SK-N-SH treated with all-trans-retinoic acid at 6 μM for 48 hours (cell line): Measurements from ENCODE around the gene SH3BP4.

ENCODE experiments used
- ATAC-seq: fragments of 200-7000 bp; cut with Tn5 transposase; 3 replicates; pipeline ENCODE4 v1.9.1; 2020; ENCODE audit warnings: mild to moderate bottlenecking, moderate library complexity
- ARNTL ChIP-seq: fragments of 450-650 bp; formaldehyde crosslinking; IDR thresholded peaks from 2 replicates; pipeline ENCODE4 v1.5.0; 2020; ENCODE audit warnings: low read depth, mild to moderate bottlenecking, moderate library complexity, borderline replicate concordance
- BACH2 ChIP-seq: fragments of 250-450 bp; sonication (Bioruptor Pico); IDR thresholded peaks from 2 replicates; pipeline ENCODE4 v1.9.0; 2021; ENCODE audit warnings: mild to moderate bottlenecking, borderline replicate concordance
- CSRNP3 ChIP-seq: fragments of 250-450 bp; sonication (Bioruptor Pico); IDR thresholded peaks from 2 replicates; pipeline ENCODE4 v1.5.1; 2021; ENCODE audit warnings: mild to moderate bottlenecking, moderate library complexity
- ESRRG ChIP-seq: fragments of 250-450 bp; sonication (Bioruptor Pico); IDR thresholded peaks from 2 replicates; pipeline ENCODE4 v1.6.1; 2021; ENCODE audit warnings: mild to moderate bottlenecking
- GLIS3 ChIP-seq: fragments of 250-450 bp; sonication (Bioruptor Pico); IDR thresholded peaks from 2 replicates; pipeline ENCODE4 v1.5.0; 2020; ENCODE audit warnings: mild to moderate bottlenecking, moderate library complexity
- ISL1 ChIP-seq: fragments of 250-450 bp; sonication (Bioruptor Pico); IDR thresholded peaks from 2 replicates; pipeline ENCODE4 v2.1.2; 2022; ENCODE audit warnings: mild to moderate bottlenecking, moderate library complexity
- OSR1 ChIP-seq: fragments of 250-450 bp; sonication (Bioruptor Pico); IDR thresholded peaks from 2 replicates; pipeline ENCODE4 v1.8.0; 2022; ENCODE audit warnings: moderate library complexity, mild to moderate bottlenecking, inconsistent platforms
- POU6F1 ChIP-seq: fragments of 250-450 bp; sonication (Bioruptor Pico); IDR thresholded peaks from 2 replicates; pipeline ENCODE4 v1.8.0; 2021; ENCODE audit warnings: low read depth, mild to moderate bottlenecking, moderate library complexity, borderline replicate concordance
- RARB ChIP-seq: fragments of 250-450 bp; sonication (Bioruptor Pico); IDR thresholded peaks from 2 replicates; pipeline ENCODE4 v1.8.0; 2021; ENCODE audit warnings: mild to moderate bottlenecking, moderate library complexity
- SNAI2 ChIP-seq: fragments of 250-450 bp; sonication (Bioruptor Pico); IDR thresholded peaks from 2 replicates; pipeline ENCODE4 v1.5.0; 2020; ENCODE audit warnings: mild to moderate bottlenecking, moderate library complexity
- TCF4 ChIP-seq: fragments of 250-450 bp; sonication (Bioruptor Pico); IDR thresholded peaks from 2 replicates; pipeline ENCODE4 v1.8.0; 2021; ENCODE audit warnings: mild to moderate bottlenecking, moderate library complexity, borderline replicate concordance
- TOX ChIP-seq: fragments of 250-450 bp; sonication (Bioruptor Pico); IDR thresholded peaks from 2 replicates; pipeline ENCODE4 v1.8.0; 2021; ENCODE audit warnings: mild to moderate bottlenecking, moderate library complexity, borderline replicate concordance
- TSHZ2 ChIP-seq: fragments of 250-450 bp; sonication (Bioruptor Pico); IDR thresholded peaks from 2 replicates; pipeline ENCODE4 v1.5.0; 2020; ENCODE audit warnings: mild to moderate bottlenecking, moderate library complexity
- ZC3H10 ChIP-seq: fragments of 250-450 bp; sonication (Bioruptor Pico); IDR thresholded peaks from 2 replicates; pipeline ENCODE4 v1.5.1; 2021; ENCODE audit warnings: mild to moderate bottlenecking, moderate library complexity
- ZFP3 ChIP-seq: fragments of 250-450 bp; sonication (Bioruptor Pico); IDR thresholded peaks from 2 replicates; pipeline ENCODE4 v1.5.0; 2020; ENCODE audit warnings: mild to moderate bottlenecking, moderate library complexity
- ZFP30 ChIP-seq: fragments of 450-650 bp; formaldehyde crosslinking; IDR thresholded peaks from 2 replicates; pipeline ENCODE4 v1.5.0; 2022; ENCODE audit warnings: mild to moderate bottlenecking, moderate library complexity
- ZNF565 ChIP-seq: fragments of 450-650 bp; formaldehyde crosslinking; conservative IDR thresholded peaks from 2 replicates; pipeline ENCODE4 v1.5.0; 2020; ENCODE audit warnings: low read depth, mild to moderate bottlenecking, moderate library complexity
- ZNF8 ChIP-seq: fragments of 450-650 bp; formaldehyde crosslinking; IDR thresholded peaks from 2 replicates; pipeline ENCODE4 v1.5.0; 2020; ENCODE audit warnings: mild to moderate bottlenecking, moderate library complexity
- TF ChIP-seq, protein P1 (sequence below): fragments of 250-450 bp; sonication (Bioruptor Pico); IDR thresholded peaks from 2 replicates; pipeline ENCODE4 v1.8.0; 2020; ENCODE audit warnings: mild to moderate bottlenecking, moderate library complexity, borderline replicate concordance

The SH3BP4 gene

DNA sequence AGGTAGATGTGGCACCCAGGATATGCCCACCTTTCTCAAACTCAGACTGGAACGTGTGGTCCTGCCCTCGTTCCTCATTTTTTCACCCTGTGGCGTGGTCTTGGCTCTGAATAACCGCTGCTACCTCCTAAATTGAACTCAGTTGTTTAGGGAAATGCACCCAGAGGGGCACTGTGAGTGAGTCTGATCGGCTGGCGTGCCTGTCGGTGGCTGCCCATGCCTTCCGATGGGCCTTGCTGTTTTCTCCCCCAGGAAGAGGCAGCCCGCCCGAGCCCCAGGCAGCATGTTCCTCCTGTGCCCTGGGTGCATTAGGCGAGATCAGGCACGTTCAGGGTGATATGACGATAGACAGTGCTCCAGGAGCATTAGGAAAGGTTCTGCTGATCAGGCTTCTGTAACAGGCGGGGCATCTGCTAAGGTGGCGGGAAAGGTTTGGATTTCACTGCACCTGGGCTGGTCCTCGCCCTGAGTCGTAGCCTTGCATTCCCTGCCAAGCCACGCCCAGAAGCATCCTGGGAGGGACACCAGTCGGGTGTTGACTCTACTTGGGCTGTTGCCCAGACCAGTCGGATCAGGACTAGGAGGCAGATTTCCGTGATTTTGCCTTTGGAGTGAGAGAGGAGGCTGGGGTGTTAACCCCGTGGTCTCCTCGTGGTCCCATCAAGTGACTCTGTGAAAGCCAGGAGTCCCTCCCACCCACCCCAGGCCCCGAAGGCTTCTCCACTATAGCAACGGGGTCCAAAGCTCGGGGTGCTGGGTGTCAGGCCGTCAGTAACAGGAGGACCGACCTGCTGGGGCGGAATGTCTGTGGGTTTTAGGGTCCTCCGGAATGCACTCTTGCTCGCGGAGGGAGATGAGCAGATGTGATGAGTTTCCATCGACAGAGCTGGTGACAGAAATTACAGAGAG is 75.1 kb downstream of the SH3BP4 start (continued):
- no peak for TF ChIP-seq SNAI2
- no peak for TF ChIP-seq ZNF565 (CRISPR knock-in tag)
- TF ChIP-seq GLIS3 (CRISPR knock-in tag): no peak
- no peak for TF ChIP-seq POU6F1 (CRISPR knock-in tag)
- TF ChIP-seq ZFP3: no peak
- no peak for TF ChIP-seq ZC3H10 (CRISPR knock-in tag)
- TF ChIP-seq ARNTL (CRISPR knock-in tag): no peak

DNA sequence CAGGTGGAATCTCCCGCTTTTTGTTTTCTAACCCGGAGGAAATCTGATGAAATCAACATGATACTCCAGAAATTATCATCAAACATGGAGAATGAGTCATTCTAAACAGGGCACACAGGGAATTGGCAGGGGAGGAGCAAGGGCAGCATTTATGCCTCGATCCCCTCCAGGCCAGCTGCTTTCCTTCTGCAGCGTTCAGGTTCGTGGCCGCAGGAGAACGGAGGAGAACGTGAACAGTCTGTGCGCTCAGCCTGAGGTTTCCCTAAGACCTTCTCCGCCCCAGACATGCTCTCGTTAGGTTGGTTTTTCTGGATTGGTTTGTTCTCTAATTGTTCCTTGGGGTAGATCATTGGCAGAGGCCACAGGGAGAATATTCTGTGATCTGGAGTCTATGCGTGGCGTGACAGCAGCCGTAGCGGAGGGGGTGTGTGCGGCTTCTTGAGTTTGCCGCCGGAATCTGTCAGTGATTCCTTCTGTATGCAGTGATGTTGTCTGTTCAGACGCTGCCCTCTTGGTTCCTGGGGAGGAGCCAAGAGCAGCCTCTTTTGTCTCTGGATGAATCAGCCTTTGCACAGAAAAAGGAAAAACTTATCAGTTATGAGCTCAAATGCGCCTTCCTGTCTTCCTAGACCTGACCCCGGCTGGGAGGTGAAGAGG is 75.9 kb downstream of the SH3BP4 start:
- ATAC-seq: peak; percentile 70
- TF ChIP-seq ZC3H10 (CRISPR knock-in tag) (no peak), ESRRG (no peak), GLIS3 (CRISPR knock-in tag) (no peak), ARNTL (CRISPR knock-in tag) (no peak), TOX (CRISPR knock-in tag) (no peak), OSR1 (CRISPR knock-in tag) (no peak), ZNF565 (CRISPR knock-in tag) (no peak), BACH2 (CRISPR knock-in tag) (no peak)

DNA sequence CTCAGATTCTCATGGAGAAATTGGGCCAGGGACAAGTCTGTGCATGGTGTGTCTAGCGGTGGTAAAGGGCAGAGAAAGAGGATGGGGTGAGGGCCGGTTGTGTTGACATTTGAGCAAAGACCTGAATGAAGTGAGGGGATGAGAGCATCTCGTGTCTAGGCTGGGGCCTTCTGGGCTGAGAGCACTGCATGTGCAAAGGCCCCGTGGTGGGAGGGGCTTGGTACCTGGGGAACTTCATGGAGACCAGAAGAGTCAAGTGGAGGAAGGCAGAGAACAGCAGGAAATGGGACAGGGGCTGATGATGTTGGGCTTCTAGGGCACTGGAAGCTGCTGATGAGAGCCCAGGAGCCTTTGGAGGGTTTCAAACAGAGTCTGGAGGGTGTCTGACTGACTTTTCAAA is 76.8 kb downstream of the SH3BP4 start:
- no peak for ATAC-seq
- no peak for TF ChIP-seq ZFP3
- no peak for TF ChIP-seq TCF4
- TF ChIP-seq TOX (CRISPR knock-in tag): no peak
- TF ChIP-seq ZNF565 (CRISPR knock-in tag): no peak
- no peak for TF ChIP-seq POU6F1 (CRISPR knock-in tag)
- TF ChIP-seq RARB (CRISPR knock-in tag): no peak
- TF ChIP-seq TSHZ2: no peak
- TF ChIP-seq BACH2 (CRISPR knock-in tag): no peak
- TF ChIP-seq GLIS3 (CRISPR knock-in tag): no peak
- no peak for TF ChIP-seq ISL1 (CRISPR knock-in tag)
- no peak for TF ChIP-seq ZC3H10 (CRISPR knock-in tag)
- no peak for TF ChIP-seq SNAI2
- TF ChIP-seq CSRNP3 (CRISPR knock-in tag): no peak
- TF ChIP-seq, protein P1, sequence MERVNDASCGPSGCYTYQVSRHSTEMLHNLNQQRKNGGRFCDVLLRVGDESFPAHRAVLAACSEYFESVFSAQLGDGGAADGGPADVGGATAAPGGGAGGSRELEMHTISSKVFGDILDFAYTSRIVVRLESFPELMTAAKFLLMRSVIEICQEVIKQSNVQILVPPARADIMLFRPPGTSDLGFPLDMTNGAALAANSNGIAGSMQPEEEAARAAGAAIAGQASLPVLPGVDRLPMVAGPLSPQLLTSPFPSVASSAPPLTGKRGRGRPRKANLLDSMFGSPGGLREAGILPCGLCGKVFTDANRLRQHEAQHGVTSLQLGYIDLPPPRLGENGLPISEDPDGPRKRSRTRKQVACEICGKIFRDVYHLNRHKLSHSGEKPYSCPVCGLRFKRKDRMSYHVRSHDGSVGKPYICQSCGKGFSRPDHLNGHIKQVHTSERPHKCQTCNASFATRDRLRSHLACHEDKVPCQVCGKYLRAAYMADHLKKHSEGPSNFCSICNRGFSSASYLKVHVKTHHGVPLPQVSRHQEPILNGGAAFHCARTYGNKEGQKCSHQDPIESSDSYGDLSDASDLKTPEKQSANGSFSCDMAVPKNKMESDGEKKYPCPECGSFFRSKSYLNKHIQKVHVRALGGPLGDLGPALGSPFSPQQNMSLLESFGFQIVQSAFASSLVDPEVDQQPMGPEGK (CRISPR knock-in tag): no peak
- TF ChIP-seq ZFP30 (CRISPR knock-in tag): no peak
- TF ChIP-seq ZNF8 (CRISPR knock-in tag): no peak
- no peak for TF ChIP-seq ESRRG
